Astrocyte (in vitro differentiated cells and primary cell): Measurements from ENCODE around the gene CCDC116. TPM values are rescaled to one million over a fixed set of nuclear protein-coding genes. Genes with fewer than 3 reads are reported as not detected.

Experiments used
- DNase-seq: peaks from one replicate; pipeline ENCODE4 v3.0.0-alpha.2; 2010; ENCODE audit warnings: low read depth
- FAIRE-seq: peaks from 2 replicates; lab custom pipeline; 2011; peaks lifted over from hg19 to GRCh38; lab: Jason Lieb, UNC
- H2AFZ ChIP-seq: 2 replicates; pipeline ENCODE4 v1.6.0; 2012; ENCODE audit warnings: low read depth, low read length, inconsistent platforms
- H3K27ac ChIP-seq: 2 replicates; pipeline ENCODE4 v1.5.1; 2011; ENCODE audit warnings: low read depth, low read length, inconsistent platforms
- H3K27me3 ChIP-seq: 2 replicates; pipeline ENCODE4 v1.6.0; 2011; ENCODE audit warnings: low read length, inconsistent platforms; ENCODE audit not compliant: insufficient read depth
- H3K36me3 ChIP-seq: 2 replicates; pipeline ENCODE4 v1.5.1; 2011; ENCODE audit warnings: low read length, inconsistent platforms; ENCODE audit not compliant: insufficient read depth
- H3K4me1 ChIP-seq: 2 replicates; pipeline ENCODE4 v1.5.1; 2011; ENCODE audit warnings: low read length, inconsistent platforms; ENCODE audit not compliant: insufficient read depth
- H3K4me2 ChIP-seq: 2 replicates; pipeline ENCODE4 v1.6.0; 2012; ENCODE audit warnings: low read length, inconsistent platforms
- H3K4me3 ChIP-seq: 2 replicates; pipeline ENCODE4 v1.5.1; 2011; ENCODE audit warnings: low read depth, mild to moderate bottlenecking, low read length, inconsistent platforms; ENCODE audit not compliant: insufficient read depth
- H3K79me2 ChIP-seq: 2 replicates; pipeline ENCODE4 v1.6.0; 2012; ENCODE audit warnings: mild to moderate bottlenecking, low read length, inconsistent platforms; ENCODE audit not compliant: insufficient read depth
- H3K9ac ChIP-seq: 2 replicates; pipeline ENCODE4 v1.6.0; 2012; ENCODE audit warnings: mild to moderate bottlenecking, low read length, inconsistent platforms
- H3K9me3 ChIP-seq: 2 replicates; pipeline ENCODE4 v1.5.1; 2012; ENCODE audit warnings: low read depth, mild to moderate bottlenecking, low read length, inconsistent platforms; ENCODE audit not compliant: insufficient read depth
- H4K20me1 ChIP-seq: 2 replicates; pipeline ENCODE4 v1.6.0; 2012; ENCODE audit warnings: low read length, inconsistent platforms; ENCODE audit not compliant: insufficient read depth
- H3K27ac Mint-ChIP-seq: one replicate; pipeline ENCODE4 v1.8.0; 2021; ENCODE audit warnings: mild to moderate bottlenecking, mixed read lengths; ENCODE audit not compliant: unreplicated experiment
- H3K27me3 Mint-ChIP-seq: one replicate; pipeline ENCODE4 v1.8.0; 2021; ENCODE audit warnings: low read depth, mixed read lengths; ENCODE audit not compliant: unreplicated experiment
- H3K36me3 Mint-ChIP-seq: one replicate; pipeline ENCODE4 v1.8.0; 2021; ENCODE audit warnings: low read depth, mixed read lengths; ENCODE audit not compliant: unreplicated experiment
- H3K4me1 Mint-ChIP-seq: one replicate; pipeline ENCODE4 v1.8.0; 2021; ENCODE audit warnings: low read depth, mixed read lengths; ENCODE audit not compliant: unreplicated experiment
- H3K4me3 Mint-ChIP-seq: one replicate; pipeline ENCODE4 v1.8.0; 2021; ENCODE audit warnings: mild to moderate bottlenecking, moderate library complexity, mixed read lengths; ENCODE audit not compliant: unreplicated experiment
- H3K9me3 Mint-ChIP-seq: one replicate; pipeline ENCODE4 v1.8.0; 2021; ENCODE audit warnings: mild to moderate bottlenecking, mixed read lengths; ENCODE audit not compliant: unreplicated experiment
- EZH2 ChIP-seq: IDR thresholded peaks from 2 replicates; pipeline ENCODE4 v1.6.1; 2012; ENCODE audit warnings: mild to moderate bottlenecking, low read length, inconsistent platforms; ENCODE audit not compliant: insufficient read depth
- total RNA-seq: library from RNA; stranded (reverse); gene quantifications from 2 replicates; pipeline ENCODE4 v1.2.1, GENCODE V29; 2021
- TF ChIP-seq, protein P1 (sequence below): IDR thresholded peaks from 2 replicates; pipeline ENCODE4 v1.5.1; 2011; ENCODE audit warnings: low read depth, mild to moderate bottlenecking, inconsistent platforms, low read length, moderate library complexity; ENCODE audit not compliant: insufficient read depth

The CCDC116 gene
- total RNA-seq, 1 donor from 2014 or later = 0.11 TPM

DNA sequence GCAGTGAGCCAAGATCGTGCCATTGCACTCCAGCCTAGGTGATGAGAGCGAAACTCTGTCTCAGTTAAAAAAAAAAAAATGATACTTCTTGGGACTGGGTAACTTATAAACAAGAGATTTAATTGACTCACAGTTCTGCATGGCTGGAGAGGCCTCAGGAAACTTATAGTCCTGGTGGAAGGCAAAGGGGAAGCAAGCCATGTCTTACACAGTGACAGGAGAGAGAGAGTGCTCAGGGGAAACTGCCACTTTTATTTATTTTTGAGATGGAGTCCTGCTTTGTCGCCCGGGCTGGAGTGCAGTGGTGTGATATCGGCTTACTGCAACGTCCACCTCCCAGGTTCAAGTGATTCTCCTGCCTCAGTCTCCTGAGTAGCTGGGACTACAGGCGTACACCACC lies 17.7 kb downstream of the CCDC116 start:
- Mint-ChIP-seq H3K9me3 (no peaks in the 10 kb centered on the region), H3K27ac (no peak overlapping the region), H3K27me3 (no peaks in the 10 kb centered on the region), H3K36me3 (peaks cover 3% of the 10 kb centered on the region), H3K4me1 (peaks cover 3% of the 10 kb centered on the region), H3K4me3 (peak overlapping the region; percentile 30)
- Histone ChIP-seq H3K4me1 (peaks cover 18% of the 10 kb centered on the region), H2AFZ (no peak overlapping the region), H3K36me3 (peaks cover 8% of the 10 kb centered on the region), H3K79me2 (peaks cover 17% of the 10 kb centered on the region), H3K4me2 (peak overlapping the region; percentile 89), H3K27me3 (no peaks in the 10 kb centered on the region), H3K4me3 (no peak overlapping the region), H3K9ac (no peak overlapping the region), H3K9me3 (no peaks in the 10 kb centered on the region), H4K20me1 (peaks cover 22% of the 10 kb centered on the region), H3K27ac (no peak overlapping the region)
- FAIRE-seq (no peak), DNase-seq (no peak)
- TF ChIP-seq, protein P1, sequence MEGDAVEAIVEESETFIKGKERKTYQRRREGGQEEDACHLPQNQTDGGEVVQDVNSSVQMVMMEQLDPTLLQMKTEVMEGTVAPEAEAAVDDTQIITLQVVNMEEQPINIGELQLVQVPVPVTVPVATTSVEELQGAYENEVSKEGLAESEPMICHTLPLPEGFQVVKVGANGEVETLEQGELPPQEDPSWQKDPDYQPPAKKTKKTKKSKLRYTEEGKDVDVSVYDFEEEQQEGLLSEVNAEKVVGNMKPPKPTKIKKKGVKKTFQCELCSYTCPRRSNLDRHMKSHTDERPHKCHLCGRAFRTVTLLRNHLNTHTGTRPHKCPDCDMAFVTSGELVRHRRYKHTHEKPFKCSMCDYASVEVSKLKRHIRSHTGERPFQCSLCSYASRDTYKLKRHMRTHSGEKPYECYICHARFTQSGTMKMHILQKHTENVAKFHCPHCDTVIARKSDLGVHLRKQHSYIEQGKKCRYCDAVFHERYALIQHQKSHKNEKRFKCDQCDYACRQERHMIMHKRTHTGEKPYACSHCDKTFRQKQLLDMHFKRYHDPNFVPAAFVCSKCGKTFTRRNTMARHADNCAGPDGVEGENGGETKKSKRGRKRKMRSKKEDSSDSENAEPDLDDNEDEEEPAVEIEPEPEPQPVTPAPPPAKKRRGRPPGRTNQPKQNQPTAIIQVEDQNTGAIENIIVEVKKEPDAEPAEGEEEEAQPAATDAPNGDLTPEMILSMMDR = no peak
- no peak for TF ChIP-seq EZH2

DNA sequence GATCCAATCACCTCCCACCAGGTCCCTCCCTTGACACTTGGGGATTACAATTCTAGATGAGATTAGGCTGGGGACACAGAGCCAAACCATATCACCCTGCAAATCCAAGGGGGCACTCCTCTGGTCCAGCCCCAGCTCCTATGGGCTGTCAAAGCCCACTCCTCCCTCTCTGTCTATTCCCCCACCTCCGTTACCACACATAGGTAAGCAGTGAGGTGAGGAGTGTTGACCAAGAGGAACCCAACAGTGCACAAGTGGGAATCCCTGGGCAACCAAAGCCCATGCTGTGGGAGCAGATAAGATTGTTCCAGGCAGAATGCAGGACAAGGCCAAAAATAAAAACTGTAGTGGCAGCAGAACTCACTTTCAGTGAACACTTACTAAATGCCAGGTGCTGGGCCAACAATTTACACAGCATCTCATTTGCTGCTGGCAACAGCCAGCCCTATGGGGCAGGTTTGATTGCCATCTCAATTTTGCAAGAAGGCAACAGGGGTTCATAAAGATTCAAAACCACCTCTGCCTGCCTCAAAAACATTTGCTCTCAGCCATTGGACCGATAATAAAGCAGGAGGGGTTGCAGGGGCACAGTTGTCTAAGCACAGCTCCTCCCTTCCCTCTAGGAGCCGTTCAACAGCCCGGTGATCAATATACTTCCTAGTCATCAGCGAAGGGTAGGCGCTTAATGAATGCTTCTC lies 18.4 kb downstream of the CCDC116 start:
- DNase-seq = no peak
- peaks cover 3% of the 10 kb centered on the region for H3K36me3 Mint-ChIP-seq
- H3K27me3 ChIP-seq = no peaks in the 10 kb centered on the region
- H2AFZ ChIP-seq = peak overlapping the region; percentile 77
- peak overlapping the region; percentile 75 for H3K4me3 ChIP-seq
- TF ChIP-seq, protein P1 = no peak
- no peak for TF ChIP-seq EZH2
- H3K27me3 Mint-ChIP-seq = no peaks in the 10 kb centered on the region
- peak overlapping the region; percentile 41 for H3K27ac Mint-ChIP-seq
- peaks cover 19% of the 10 kb centered on the region for H4K20me1 ChIP-seq
- H3K36me3 ChIP-seq = peaks cover 8% of the 10 kb centered on the region
- no peaks in the 10 kb centered on the region for H3K9me3 ChIP-seq
- peaks cover 18% of the 10 kb centered on the region for H3K4me1 ChIP-seq
- peak overlapping the region; percentile 90 for H3K4me3 Mint-ChIP-seq
- peak overlapping the region; percentile 89 for H3K4me2 ChIP-seq
- no peak for FAIRE-seq
- H3K9me3 Mint-ChIP-seq = no peaks in the 10 kb centered on the region
- H3K79me2 ChIP-seq = peaks cover 17% of the 10 kb centered on the region
- H3K4me1 Mint-ChIP-seq = peaks cover 3% of the 10 kb centered on the region
- peak overlapping the region; percentile 78 for H3K9ac ChIP-seq
- peak overlapping the region; percentile 51 for H3K27ac ChIP-seq

DNA sequence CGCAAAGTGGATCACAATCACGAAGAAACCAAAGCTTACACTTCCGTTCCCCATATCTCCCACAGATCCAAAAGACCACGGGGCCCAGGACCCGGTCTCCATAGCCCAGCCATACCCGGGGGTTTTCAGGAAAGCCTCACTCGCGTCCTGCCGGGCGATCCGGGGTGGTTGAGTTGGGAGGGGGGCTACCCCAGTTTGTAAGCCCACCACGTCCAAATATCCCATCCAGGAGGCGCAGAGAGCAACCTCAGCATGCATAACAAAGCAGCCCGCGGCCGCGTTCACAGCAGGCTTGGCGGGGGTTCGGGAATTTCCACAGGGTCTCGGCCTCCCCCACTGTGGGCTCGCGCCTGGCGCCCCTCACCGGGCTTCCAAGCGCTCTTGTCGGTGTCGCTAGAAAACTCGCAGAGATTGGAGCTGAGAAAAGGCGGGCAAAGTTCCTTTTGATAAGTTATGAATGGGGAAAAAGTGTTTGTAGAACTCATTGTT lies 19.0 kb downstream of the CCDC116 start:
- TF ChIP-seq, protein P1 = no peak
- no peak for TF ChIP-seq EZH2
- Histone ChIP-seq H2AFZ (peak overlapping the region; percentile 77), H3K4me2 (peak overlapping the region; percentile 89), H3K27me3 (no peaks in the 10 kb centered on the region), H3K9me3 (no peaks in the 10 kb centered on the region), H3K9ac (peak overlapping the region; percentile 78), H3K4me1 (peaks cover 18% of the 10 kb centered on the region), H3K79me2 (peaks cover 17% of the 10 kb centered on the region), H3K36me3 (peaks cover 8% of the 10 kb centered on the region), H3K4me3 (peak overlapping the region; percentile 75), H4K20me1 (peaks cover 14% of the 10 kb centered on the region), H3K27ac (peak overlapping the region; percentile 51)
- Mint-ChIP-seq H3K9me3 (no peaks in the 10 kb centered on the region), H3K36me3 (peaks cover under 1% of the 10 kb centered on the region), H3K27ac (peak overlapping the region; percentile 41), H3K4me3 (peak overlapping the region; percentile 90), H3K4me1 (peaks cover under 1% of the 10 kb centered on the region), H3K27me3 (no peaks in the 10 kb centered on the region)
- DNase-seq = no peak
- FAIRE-seq = no peak
